GM11168 (cell line): ENCODE results near the gene SEC61A2.
"Not testable (repeated sequence)": the region's sequence is repeated elsewhere in the genome, so short reads cannot be mapped to it uniquely, and the experiment has no call there.

Source experiments
- in situ Hi-C: fragments of 300-500 bp; cut with MboI; formaldehyde crosslinking; loops from one replicate; pipeline ENCODE4 v1.12.0; 2022; ENCODE audit warnings: low sequenced_read_pairs; ENCODE audit not compliant: unreplicated experiment

The SEC61A2 gene

DNA sequence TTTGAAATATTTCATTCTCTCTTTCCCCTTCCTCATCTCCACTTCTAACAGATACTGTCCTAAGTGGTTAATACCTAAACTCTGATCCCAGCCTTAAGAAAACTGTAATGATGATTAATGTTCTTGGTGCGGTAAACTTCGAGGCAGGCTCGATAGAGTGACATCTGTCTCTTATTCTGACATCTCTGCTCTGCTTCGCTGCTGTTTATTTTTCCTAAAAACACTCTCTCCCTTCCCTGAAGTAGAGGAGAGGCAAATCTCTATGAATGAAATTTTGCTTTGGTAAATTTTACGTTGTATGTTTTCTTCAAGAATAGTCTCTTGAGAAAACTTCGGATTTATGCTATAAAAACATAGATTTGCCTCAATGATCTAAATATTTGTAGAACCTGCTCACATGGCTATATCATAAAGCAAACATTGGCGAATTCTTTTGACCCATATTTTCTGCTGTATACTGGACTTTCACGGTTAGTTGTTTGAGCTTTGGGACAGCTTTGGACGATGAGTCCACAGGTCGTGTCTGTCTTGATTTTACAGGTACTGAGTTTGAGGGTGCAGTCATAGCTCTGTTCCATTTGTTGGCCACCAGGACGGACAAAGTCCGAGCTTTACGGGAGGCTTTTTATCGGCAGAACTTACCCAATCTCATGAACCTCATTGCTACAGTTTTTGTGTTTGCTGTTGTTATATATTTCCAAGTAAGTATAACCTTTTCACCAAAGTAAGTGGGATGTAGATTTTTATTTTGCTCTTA lies 27.1 kb downstream of the SEC61A2 start:
- in situ Hi-C loops: no loop called here

DNA sequence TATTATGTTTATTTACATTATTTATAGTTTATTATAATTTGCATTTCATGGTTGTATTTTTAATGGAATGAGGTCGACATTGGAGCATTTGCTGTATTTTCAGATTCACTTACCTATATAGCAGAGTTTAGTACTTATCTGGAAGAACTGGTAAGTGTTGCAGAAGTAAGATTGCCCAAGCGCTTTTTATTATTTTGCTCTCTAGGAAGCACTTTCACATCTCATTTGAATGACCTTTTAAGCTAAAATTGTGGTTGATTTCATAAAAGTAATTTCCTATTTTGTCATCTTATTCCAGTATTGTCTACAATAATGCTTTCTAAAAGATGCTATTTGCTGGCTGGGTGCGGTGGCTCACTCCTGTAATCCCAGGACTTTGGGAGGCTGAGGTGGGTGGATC lies 28.6 kb downstream of the SEC61A2 start:
- in situ Hi-C loops: no loop called here

DNA sequence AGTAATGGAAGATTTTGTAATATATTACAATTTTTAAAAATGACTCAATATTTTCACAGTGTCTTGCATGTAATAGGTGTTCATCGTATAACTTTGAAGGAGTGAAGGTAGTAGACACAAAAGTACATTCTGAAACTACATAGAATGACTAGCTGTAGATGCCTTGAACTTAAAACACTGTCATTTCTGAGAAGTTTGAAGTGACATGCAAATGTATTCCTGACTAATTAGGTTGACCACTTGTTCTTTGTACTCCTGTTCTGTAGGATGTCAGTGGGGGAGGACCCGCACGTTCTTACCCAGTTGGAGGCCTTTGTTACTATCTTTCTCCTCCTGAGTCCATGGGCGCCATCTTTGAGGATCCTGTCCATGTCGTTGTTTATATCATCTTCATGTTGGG lies 31.2 kb downstream of the SEC61A2 start:
- in situ Hi-C loops: no loop called here

DNA sequence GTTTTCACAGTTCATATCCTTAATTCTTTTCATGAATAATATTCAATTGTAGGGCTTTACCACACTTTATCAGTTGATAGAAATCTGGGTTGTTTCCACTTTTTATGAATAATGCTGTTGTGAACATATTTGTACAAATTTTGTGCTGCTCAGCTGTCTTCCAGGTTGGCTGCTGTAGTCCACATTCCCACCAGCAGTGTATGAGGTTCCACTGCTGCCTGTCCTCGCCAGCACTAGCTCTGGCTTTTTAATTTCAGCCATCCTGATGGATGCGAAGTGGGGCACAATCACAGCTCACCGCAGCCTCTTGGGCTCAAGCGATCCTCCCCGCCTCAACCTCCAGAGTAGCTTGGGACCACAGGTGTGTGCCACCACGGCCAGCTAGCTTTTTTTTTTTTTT lies 33.5 kb downstream of the SEC61A2 start:
- in situ Hi-C loops: no loop called here

DNA sequence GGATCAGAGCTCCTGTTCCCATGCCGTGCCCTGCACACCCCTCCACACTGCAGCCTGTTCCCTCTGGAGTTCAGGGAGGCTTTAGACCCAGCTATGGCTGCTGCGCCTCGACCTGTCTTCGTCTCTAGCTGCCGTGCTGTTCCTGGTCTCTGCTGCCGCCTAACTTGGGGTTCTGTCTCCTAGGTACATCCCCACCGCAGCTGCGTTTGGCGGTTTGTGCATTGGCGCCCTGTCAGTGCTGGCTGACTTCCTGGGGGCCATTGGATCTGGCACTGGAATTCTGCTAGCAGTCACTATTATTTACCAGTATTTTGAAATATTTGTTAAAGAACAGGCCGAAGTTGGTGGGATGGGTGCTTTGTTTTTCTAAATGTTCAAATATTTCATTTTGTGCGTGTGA lies 34.6 kb downstream of the SEC61A2 start:
- in situ Hi-C loops: no loop called here

DNA sequence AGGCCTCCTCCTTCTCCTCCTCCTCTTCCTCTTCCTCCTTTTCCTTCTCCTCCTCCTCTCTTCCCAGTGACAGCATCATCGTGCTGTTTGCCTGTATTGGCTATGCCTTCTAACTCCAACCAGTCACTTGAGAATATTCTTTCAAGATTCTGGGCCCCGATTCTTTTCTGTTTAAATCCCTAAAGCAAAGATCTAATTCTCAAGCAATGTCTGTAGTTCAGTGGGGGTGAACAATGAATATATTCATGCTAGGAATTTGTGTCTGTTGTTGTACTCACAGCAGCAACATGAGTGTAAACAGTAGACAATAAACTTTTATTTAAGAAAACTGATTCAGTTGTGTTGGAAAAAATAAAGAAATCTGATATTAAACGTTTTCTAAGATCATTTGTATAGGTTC lies 35.6 kb downstream of the SEC61A2 start:
- in situ Hi-C loops: no loop called here

DNA sequence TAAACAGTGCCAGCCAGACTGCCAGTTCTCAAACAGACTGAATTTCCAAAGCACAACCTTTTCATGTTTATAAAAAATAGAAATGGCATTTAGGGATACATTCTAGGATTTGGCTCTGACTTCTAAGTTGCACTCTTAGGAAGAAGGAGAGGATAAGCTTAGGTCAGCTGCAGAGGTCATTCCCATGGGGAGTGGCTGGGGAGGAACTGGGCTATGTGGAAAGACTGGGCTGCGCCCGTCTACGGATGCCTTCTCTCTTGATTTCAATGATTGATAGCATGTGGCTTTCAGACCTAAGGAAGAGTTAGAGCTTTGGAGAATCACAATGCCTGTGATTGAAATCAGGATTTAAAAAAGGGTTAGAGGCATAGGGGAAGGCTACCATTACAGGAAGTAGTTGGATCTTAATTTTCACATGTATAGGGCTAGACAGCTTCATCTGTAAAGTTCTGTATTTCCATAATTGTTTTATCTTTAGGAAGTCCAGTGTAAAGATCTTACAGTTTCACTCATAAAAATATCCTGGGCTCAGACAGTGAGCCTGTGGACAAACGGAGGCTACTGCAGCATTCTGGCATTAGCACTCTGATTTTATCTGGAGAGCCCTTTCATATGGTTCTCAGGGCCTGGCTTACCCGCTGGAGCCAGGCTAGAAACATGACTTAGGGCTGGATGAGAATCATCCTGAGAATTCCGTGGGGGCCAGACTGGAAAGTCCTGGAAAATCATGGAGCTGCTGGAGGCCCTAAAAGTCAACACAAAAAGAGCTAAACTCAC lies 36.7 kb downstream of the SEC61A2 start:
- in situ Hi-C loops: no loop called here

DNA sequence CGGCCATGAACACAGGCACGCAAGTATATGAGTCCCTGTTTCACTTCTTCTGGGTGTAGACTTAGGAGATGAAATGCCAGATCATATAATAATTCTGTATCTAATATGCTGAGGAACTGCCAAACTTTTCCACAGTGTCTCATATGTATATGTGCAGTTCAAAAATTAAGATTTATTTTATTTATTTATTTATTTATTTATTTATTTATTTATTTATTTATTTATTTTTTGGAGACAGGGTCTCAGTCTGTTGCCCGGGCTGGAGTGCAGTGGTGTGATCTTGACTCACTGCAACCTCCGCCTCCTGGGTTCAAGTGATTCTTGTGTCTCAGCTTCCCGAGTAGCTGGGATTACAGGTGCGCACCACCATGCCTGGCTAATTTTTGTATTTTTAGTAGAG lies 42.0 kb downstream of the SEC61A2 start:
- in situ Hi-C loops: not testable (repeated sequence)

DNA sequence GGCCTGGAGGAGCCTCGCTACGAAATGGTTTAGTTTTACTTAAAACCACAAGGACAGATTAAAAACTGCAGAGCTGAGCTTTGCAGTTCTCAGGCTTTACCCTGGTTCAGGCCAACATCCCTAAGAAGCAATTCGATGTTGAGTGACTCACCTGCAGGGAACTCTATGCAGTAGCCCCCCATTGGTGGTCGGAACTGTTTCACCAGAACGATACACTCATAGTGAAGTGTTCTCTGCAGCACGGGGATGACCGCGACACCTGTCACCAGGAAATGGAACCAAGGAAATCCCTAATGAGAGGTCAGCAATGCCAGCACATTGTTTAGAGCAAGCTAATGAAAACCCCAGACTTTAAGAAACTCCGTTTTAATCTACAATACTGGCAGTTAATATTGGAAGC lies 48.2 kb downstream of the SEC61A2 start:
- in situ Hi-C loops: no loop called here

DNA sequence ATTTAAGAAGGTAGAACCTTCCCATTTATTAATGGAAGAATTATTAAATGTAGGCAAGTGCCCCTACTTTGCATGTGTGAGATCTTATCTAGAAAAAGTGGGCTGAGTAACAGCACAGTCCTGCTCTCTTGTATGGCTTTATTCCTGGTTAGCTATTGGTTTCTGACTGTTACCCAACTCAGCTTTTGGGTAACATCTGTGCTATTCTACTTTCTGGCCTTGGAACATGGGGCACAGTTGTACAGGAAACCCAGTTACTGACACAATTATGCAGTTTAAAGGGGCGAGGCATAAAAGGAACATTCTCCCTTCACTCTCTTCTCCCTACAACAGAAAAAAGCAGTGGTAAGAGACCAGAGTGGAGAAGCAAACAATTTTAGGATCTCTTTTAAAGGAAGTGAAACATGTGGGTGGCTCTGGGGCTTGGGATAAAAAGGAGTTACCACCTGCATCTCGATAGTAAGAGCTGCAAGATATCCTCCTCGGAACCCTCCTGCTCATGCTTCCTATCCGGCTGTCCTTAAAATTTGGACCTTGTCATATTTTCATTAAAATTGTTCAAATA lies 50.2 kb downstream of the SEC61A2 start:
- in situ Hi-C loops: no loop called here

DNA sequence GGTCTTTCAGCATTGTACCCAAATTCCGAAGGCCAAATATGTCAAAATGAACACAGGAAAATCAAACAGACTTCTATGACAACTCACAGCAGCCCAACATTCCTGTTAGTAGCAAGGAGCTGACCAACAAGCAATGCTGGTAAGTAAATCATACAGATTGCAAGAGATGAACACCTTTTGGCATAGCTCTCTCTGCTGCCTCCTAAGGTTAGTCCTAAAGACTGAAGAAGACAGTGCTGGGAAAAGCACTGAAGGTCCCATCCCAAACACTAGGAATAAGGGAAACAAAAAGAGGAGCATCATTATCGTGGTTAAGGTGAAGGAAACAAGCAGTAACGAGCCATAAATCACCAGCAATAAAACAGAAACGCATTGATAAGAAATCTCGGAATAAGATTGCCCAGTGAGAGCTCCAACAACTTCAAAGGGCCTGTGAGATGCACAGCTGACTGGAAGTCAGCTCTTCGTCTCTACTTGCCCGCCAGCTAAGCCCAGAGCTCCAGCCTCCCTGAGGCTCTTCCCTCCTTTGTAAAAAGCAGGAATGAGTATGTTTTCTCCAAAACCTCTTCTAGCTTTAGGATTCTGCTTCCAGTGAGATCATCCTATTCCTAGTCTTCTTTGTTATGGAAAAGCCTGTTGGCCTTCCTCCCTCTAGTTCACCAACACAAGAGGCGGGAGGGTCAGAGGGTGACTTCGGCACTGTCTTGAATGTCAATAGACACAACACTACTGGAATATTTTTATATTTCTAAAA lies 50.9 kb downstream of the SEC61A2 start:
- in situ Hi-C loops: no loop called here

DNA sequence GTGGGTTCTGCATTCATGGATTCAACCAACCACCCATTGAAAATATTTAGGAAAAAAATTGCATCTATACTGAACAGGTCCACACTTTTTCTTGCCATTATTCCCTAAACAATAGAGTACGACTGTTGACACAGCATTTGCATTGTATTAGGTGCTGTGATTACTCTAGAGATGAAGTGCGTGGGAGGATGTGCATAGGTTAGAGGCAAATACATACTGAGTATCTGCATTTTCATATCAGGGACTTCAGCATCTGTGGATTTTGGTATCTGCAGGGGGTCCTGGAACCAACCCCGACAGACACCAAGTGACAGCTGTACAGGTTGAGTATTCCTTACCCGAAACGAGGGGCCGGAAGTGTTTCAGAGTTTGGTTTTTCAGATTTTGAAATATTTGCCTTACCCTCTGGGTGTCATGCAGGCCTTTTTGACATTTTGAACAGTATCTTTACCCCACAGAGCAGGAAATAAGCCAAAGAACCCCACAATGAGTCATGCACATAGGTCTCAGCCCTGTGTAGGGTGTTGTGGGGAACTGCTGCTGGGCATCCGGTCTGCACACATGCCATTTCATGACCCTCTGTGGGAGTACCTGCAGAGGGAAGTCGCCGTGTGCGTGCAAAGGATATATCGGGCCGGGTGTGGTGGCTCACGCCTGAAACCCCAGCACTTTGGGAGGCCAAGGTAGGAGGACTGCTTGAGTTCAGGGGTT lies 51.7 kb downstream of the SEC61A2 start:
- in situ Hi-C loops: no loop called here

DNA sequence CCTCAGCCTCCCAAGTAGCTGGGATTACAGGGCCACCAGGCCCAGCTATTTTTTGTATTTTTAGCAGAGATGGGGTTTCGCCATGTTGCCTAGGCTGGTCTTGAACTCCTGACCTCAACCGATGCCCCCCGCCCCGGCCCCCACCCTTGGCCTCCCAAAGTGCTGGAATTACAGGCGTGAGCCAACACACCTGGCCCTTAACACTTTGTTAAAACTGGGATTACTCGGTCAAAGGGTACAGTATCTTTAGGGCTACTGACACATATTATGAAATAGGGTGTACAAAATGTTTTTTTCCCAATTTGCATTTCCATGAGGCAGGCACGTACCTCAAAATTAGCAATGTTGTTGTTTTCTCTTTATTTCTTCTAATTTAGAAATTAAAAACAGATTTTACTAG lies 54.7 kb downstream of the SEC61A2 start:
- in situ Hi-C loops: no loop called here

DNA sequence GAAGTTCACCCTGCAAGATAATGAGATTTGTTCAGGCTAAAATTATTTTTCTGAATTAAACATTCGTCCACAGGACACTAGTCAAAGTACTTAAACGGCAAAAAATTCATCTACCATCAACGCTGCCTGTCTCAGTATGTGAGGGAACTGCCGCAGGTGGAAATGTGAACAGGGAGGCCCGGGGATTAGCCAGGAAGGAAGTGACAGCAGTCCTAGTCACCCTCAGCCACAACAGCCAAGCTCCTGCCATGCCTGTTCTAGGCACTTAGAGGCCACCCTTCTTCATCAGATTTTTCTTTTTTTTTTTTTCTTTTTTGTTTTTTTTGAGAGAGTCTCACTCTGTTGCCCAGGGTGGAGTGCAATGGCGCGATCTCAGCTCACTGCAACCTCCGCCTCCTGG lies 56.8 kb downstream of the SEC61A2 start:
- in situ Hi-C loops: no loop called here

DNA sequence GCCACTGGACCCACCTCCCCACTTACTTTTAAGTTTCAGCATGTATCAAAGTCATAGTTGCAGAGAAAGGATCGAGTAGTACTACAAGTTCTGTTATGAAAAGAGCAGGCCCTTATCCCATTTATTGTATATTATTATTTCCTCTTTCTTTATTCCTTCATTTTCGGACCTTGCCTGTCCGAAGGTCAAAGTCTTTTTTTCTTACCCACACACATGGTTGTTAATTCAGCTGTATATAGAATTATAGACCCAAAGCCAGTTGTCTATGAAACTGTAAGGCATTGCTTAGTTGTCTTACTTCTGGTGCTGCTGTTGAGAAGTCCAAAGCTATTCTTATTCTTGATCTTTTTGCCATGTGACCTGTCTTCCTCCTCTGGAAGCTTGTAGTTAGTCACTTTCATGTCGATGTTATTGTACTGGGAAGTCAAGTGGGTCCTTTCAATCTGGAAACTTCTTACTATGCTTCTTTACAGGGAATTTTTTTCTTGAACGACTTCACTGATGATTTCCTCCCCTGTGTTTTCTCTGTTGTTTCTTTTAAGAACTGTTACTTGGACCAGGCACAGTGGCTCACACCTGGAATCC lies 57.9 kb downstream of the SEC61A2 start:
- in situ Hi-C loops: no loop called here

DNA sequence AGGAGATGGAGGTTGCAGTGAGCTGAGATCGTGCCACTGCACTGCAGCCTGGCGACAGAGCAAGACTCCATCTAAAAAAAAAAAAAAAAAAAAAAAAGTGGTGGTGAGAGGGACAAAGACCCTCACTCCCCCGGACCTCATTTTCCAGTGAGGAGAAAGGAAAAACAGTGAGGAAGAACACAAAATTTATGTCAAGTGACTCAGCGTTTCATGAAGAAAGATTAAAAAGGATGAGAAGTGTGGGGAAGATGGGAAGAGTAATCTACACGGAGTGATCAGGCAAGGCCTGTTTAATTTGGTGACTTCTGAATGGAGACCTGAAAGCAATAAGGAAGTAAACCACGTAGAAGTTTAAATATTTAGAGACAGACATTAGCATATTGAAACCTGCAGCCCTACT lies 59.2 kb downstream of the SEC61A2 start:
- in situ Hi-C loops: no loop called here

DNA sequence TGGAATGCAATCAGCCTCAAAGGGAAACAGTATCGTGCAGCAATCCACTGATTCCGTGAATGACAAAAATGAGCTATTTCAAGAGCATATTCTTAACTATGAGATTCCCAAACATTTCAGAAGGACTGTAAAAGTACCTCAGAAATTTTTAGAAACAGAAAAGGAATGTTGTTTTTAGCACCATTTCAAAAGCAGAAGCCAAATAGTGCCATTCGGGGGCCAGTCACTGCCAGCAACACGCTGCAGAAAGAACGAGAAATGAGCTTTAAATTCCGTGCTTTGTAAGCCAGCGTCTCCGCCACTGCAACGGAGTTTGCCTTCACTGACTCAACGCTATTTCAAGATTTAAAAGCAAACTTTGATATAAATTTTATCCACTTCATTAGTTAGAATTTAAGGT lies 59.9 kb downstream of the SEC61A2 start:
- in situ Hi-C loops: no loop called here

DNA sequence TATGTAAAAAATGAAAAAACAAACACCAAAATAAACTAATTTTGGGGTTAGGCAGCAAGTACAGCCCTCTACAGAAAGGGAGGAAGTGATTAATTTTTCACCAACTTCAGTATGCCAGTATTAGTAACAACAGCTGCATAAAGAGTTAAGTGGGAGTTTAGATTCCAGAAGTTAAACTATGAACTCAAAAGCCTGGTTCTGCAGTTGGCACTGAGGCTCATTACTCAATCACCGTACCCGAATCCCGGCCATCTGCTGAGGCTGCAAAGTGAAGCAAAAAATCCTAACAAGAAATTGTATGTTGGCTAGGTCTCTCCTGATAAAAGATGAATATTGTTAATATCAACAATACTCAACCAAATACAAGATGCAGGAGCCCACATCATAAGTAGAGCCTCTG lies 62.2 kb downstream of the SEC61A2 start:
- in situ Hi-C loops: no loop called here

DNA sequence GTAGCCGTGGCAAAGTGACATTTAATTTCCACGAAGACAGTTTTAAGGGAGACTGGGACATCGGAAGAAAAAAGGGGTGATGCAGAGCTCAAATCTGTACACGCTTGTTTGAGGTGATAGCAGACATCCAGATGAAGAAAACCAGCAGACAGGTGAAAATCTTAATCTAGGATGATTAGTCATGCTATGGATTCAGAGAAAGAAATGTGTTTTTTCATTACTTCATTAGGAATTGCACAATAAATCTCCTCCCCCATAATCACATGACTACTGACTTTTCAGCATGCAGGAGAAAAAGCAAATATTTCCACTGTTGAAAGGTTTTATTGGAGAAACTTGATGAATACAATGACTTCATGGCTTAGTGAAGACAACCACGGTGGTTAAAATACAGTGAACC lies 63.7 kb downstream of the SEC61A2 start:
- in situ Hi-C loops: no loop called here

DNA sequence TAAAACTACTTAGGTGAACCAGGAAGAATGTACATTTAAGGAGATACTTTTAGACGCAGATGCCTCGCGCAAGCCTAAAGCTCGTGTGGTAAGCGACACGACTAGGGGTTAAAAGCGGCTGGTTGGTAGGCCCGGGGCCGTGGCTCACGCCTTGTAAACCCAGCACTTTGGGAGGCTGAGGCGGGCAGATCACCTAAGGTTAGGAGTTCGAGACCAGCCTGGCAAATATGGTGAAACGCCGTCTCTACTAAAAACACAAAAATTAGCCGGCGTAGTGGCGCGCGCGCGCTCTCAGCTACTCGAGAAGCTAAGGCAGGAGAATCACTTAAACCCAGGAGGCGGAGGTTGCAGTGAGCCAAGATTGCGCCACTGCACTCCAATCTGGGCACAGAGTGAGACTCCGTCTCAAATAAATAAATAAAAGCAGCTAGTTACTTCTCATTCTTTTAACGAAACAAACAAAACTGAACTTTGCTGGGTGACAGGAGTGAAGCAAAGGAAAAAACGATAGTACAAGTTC lies 65.3 kb downstream of the SEC61A2 start:
- in situ Hi-C loops: no loop called here
